IMR-90 (cell line): ENCODE data around the gene MTHFD2L. TPM values are rescaled to one million over a fixed set of nuclear protein-coding genes. Genes with fewer than 3 reads are reported as not detected.

Experiments used
- ATAC-seq: fragments of 200-7000 bp; cut with Tn5 transposase; 2 replicates; pipeline ENCODE4 v1.9.1; 2020; ENCODE audit warnings: low read depth, mild to moderate bottlenecking, moderate library complexity
- BruUV-seq: library from RNA; stranded (reverse); fragments of 400-500 nt; replicated peaks from 2 replicates; lab custom pipeline; 2021; lab: Mats Ljungman, UMichigan
- CTCF ChIA-PET: fragments of 300-600 bp; formaldehyde crosslinking; extraction: SDS; loops from one replicate; lab custom pipeline; 2021; ENCODE audit warnings: antibody characterized with exemption; lab: Yijun Ruan, JAX
- POLR2A ChIA-PET: fragments of 300-600 bp; sonication (Branson Sonifier 250); formaldehyde crosslinking; loops from one replicate; lab custom pipeline; 2022; ENCODE audit warnings: antibody characterized with exemption; ENCODE audit not compliant: unreplicated experiment; lab: Charles Lee
- DNase-seq: peaks from one replicate; pipeline ENCODE4 v3.0.0; 2013
- H2AFZ ChIP-seq: replicated peaks from 2 replicates; pipeline ENCODE3; 2013; ENCODE audit warnings: low read length, mild to moderate bottlenecking; ENCODE audit not compliant: poor library complexity
- H2AK5ac ChIP-seq: 2 replicates; pipeline ENCODE4 v1.6.1; 2013; ENCODE audit warnings: low read depth, low read length, inconsistent platforms
- H2AK9ac ChIP-seq: replicated peaks from 2 replicates; pipeline ENCODE3; 2013; ENCODE audit warnings: mild to moderate bottlenecking, low read depth, low read length, moderate library complexity; ENCODE audit not compliant: poor library complexity
- H2BK120ac ChIP-seq: 2 replicates; pipeline ENCODE4 v1.6.1; 2013; ENCODE audit warnings: low read depth, low read length, inconsistent platforms
- H2BK15ac ChIP-seq: 3 replicates; pipeline ENCODE4 v1.6.1; 2013; ENCODE audit warnings: low read depth, low read length, inconsistent platforms
- H2BK20ac ChIP-seq: 2 replicates; pipeline ENCODE4 v1.6.1; 2013; ENCODE audit warnings: low read depth, mild to moderate bottlenecking, inconsistent platforms, low read length, moderate library complexity
- H2BK5ac ChIP-seq: 2 replicates; pipeline ENCODE4 v1.6.1; 2013; ENCODE audit warnings: mild to moderate bottlenecking, low read depth, low read length, inconsistent platforms; ENCODE audit not compliant: poor library complexity, severe bottlenecking
- H3K14ac ChIP-seq: replicated peaks from 2 replicates; pipeline ENCODE4 v1.6.1; 2013; ENCODE audit warnings: low read depth, low read length, inconsistent platforms
- H3K18ac ChIP-seq: 2 replicates; pipeline ENCODE4 v1.6.1; 2013; ENCODE audit warnings: low read depth, low read length, control low read depth
- H3K23ac ChIP-seq: 2 replicates; pipeline ENCODE4 v1.6.1; 2013; ENCODE audit warnings: low read depth, low read length, inconsistent platforms
- H3K27ac ChIP-seq: 2 replicates; pipeline ENCODE4 v1.5.1; 2013; ENCODE audit warnings: mild to moderate bottlenecking, control low read depth, low read length; ENCODE audit not compliant: insufficient read depth
- H3K27me3 ChIP-seq: 2 replicates; pipeline ENCODE4 v1.6.1; 2013; ENCODE audit warnings: low read length; ENCODE audit not compliant: control insufficient read depth, insufficient read depth
- H3K36me3 ChIP-seq: 2 replicates; pipeline ENCODE4 v1.6.1; 2013; ENCODE audit warnings: low read length, mixed read lengths; ENCODE audit not compliant: control insufficient read depth, insufficient read depth
- H3K4ac ChIP-seq: 2 replicates; pipeline ENCODE4 v1.6.1; 2013; ENCODE audit warnings: low read depth, low read length, inconsistent platforms
- H3K4me1 ChIP-seq: 2 replicates; pipeline ENCODE4 v1.6.1; 2013; ENCODE audit warnings: low read length, mixed read lengths; ENCODE audit not compliant: control insufficient read depth, insufficient read depth
- H3K4me2 ChIP-seq: 2 replicates; pipeline ENCODE4 v1.6.1; 2013; ENCODE audit warnings: low read depth, mild to moderate bottlenecking, control low read depth, low read length, moderate library complexity
- H3K4me3 ChIP-seq: 2 replicates; pipeline ENCODE4 v1.5.1; 2013; ENCODE audit warnings: low read depth, mild to moderate bottlenecking, control low read depth, low read length, moderate library complexity; ENCODE audit not compliant: insufficient read depth
- H3K56ac ChIP-seq: 2 replicates; pipeline ENCODE4 v1.6.1; 2013; ENCODE audit warnings: low read length, inconsistent platforms; ENCODE audit not compliant: insufficient read depth; ENCODE audit errors: extremely low read depth
- H3K79me1 ChIP-seq, 2 experiments: 2 replicates each; pipeline ENCODE4 v1.6.1; 2013; ENCODE audit warnings: low read length in 2 of 2, inconsistent platforms in 1 of 2, low read depth in 1 of 2
- H3K9ac ChIP-seq: 2 replicates; pipeline ENCODE4 v1.6.1; 2013; ENCODE audit warnings: low read depth, low read length, control low read depth
- H3K9me1 ChIP-seq: 2 replicates; pipeline ENCODE4 v1.6.1; 2013; ENCODE audit warnings: low read length, inconsistent platforms; ENCODE audit not compliant: insufficient read depth
- H3K9me3 ChIP-seq: 2 replicates; pipeline ENCODE4 v1.6.1; 2013; ENCODE audit warnings: low read length; ENCODE audit not compliant: control insufficient read depth, insufficient read depth
- H4K20me1 ChIP-seq: 2 replicates; pipeline ENCODE4 v1.6.1; 2013; ENCODE audit warnings: low read length, inconsistent platforms; ENCODE audit not compliant: insufficient read depth
- H4K5ac ChIP-seq: 2 replicates; pipeline ENCODE4 v1.6.1; 2013; ENCODE audit warnings: mild to moderate bottlenecking, low read depth, low read length, control low read depth
- H4K8ac ChIP-seq, 2 experiments: 2 replicates each; pipeline ENCODE4 v1.6.1; 2013; ENCODE audit warnings: low read depth in 2 of 2, low read length in 2 of 2, control low read depth in 1 of 2, inconsistent platforms in 1 of 2
- H4K91ac ChIP-seq: 2 replicates; pipeline ENCODE4 v1.6.1; 2013; ENCODE audit warnings: low read depth, low read length, inconsistent platforms; ENCODE audit not compliant: insufficient read depth
- BHLHE40 ChIP-seq: fragments of 150-350 bp; IDR thresholded peaks from 2 replicates; pipeline ENCODE4 v1.6.1; 2016; ENCODE audit warnings: mild to moderate bottlenecking, low read depth, low read length
- CEBPB ChIP-seq: IDR thresholded peaks from 2 replicates; pipeline ENCODE4 v1.6.1; 2012; ENCODE audit warnings: low read depth, low read length, improper control_type of control experiment
- CTCF ChIP-seq: conservative IDR thresholded peaks from 2 replicates; pipeline ENCODE4 v1.5.1; 2012; ENCODE audit warnings: mild to moderate bottlenecking, low read depth, low read length, improper control_type of control experiment
- ELK1 ChIP-seq: fragments of 150-350 bp; IDR thresholded peaks from 2 replicates; pipeline ENCODE4 v1.6.1; 2016; ENCODE audit warnings: low read depth, mild to moderate bottlenecking, low read length, moderate library complexity, borderline replicate concordance
- MXI1 ChIP-seq: IDR thresholded peaks from 2 replicates; pipeline ENCODE4 v1.6.1; 2012; ENCODE audit warnings: low read depth, mild to moderate bottlenecking, low read length, moderate library complexity, borderline replicate concordance
- RFX5 ChIP-seq: IDR thresholded peaks from 2 replicates; pipeline ENCODE4 v1.8.0; 2012; ENCODE audit warnings: low read depth, mild to moderate bottlenecking, low read length, moderate library complexity
- SMC3 ChIP-seq: fragments of 150-350 bp; IDR thresholded peaks from 2 replicates; pipeline ENCODE4 v1.6.1; 2016; ENCODE audit warnings: low read depth, mild to moderate bottlenecking, antibody characterized with exemption, low read length, moderate library complexity
- WGBS, 2 experiments: methylation state at CpG; one replicate each; pipeline versions ENCODE4 v1.1.5 to v1.1.7; 2013; ENCODE audit warnings: missing lambda C conversion rate in 2 of 2; ENCODE audit not compliant: insufficient read length in 1 of 2; ENCODE audit errors: extremely low coverage in 2 of 2; 5-methylcytosine and 5-hydroxymethylcytosine counted together
- dilution Hi-C: fragments of 300-500 bp; cut with HindIII; formaldehyde crosslinking; loops from one replicate; pipeline ENCODE4 v1.14.3; 2018; ENCODE audit warnings: low sequenced_read_pairs; ENCODE audit not compliant: unreplicated experiment
- in situ Hi-C: fragments of 300-500 bp; cut with MboI; formaldehyde crosslinking; loops from 3 replicates; pipeline ENCODE4 v1.14.3; 2019; ENCODE audit warnings: low sequenced_read_pairs, inconsistent platforms, mixed read lengths
- intact Hi-C: fragments of 100-400 bp; cut with micrococcal nuclease; formaldehyde crosslinking; loops from 2 replicates; pipeline ENCODE4 v1.10.0; 2022
- polyA plus RNA-seq, 3 experiments: library from polyadenylated mRNA; depleted of rRNA; stranded (reverse); fragments of >200 nt; gene quantifications; 2 replicates each; pipeline ENCODE4 v1.2.3, GENCODE V29; 2012; ENCODE audit warnings: low replicate concordance in 1 of 3
- total RNA-seq: library from RNA; depleted of rRNA; stranded (reverse); fragments of >200 nt; gene quantifications from 2 replicates; pipeline ENCODE4 v1.2.3, GENCODE V29; 2012

MTHFD2L gene
- total and polyA plus RNA-seq, 2 of the 4 experiments (the other 2 are of a cell fraction): 2.8 to 4.3 TPM

- Histone ChIP-seq H3K4me3 (no peak overlapping the region), H3K4me1 (no peaks in the 10 kb centered on the region), H3K56ac (no peak overlapping the region), H4K5ac (no peak overlapping the region), H2BK120ac (no peak overlapping the region), H3K9ac (no peak overlapping the region), H3K36me3 (no peaks in the 10 kb centered on the region), H2AFZ (no peak overlapping the region), H3K18ac (no peak overlapping the region), H3K14ac (no peak overlapping the region), H3K9me3 (no peaks in the 10 kb centered on the region), H3K79me1 (no peaks in the 10 kb centered on the region), H3K27ac (no peak overlapping the region), H4K91ac (no peak overlapping the region), H2BK20ac (no peak overlapping the region), H2BK5ac (no peak overlapping the region), H3K4me2 (no peak overlapping the region), H2BK15ac (no peak overlapping the region), H3K27me3 (no peaks in the 10 kb centered on the region), H3K4ac (no peak overlapping the region), H2AK9ac (no peak overlapping the region), H4K20me1 (no peaks in the 10 kb centered on the region), H4K8ac (no peak overlapping the region), H3K9me1 (no peaks in the 10 kb centered on the region), H2AK5ac (no peak overlapping the region), H3K23ac (no peak overlapping the region)
- in situ Hi-C loops: loop anchor here (10.0 kb wide), 1 partner anchor 491 kb away; no protein-coding TSS in a partner anchor
- BruUV-seq: no TSS peak
- intact Hi-C loops: no loop called here
- WGBS, 2 experiments: 80% methylated on average over 3 of the region's 5 CpGs; no CpG with 5 or more reads in 1 of the 2 experiments
- DNase-seq (no peak), ATAC-seq (no peak)
- dilution Hi-C loops: no loop called here
- CTCF ChIA-PET: no interaction called here
- TF ChIP-seq ELK1: no peak
- TF ChIP-seq BHLHE40: no peak
- no peak for TF ChIP-seq MXI1
- no peak for TF ChIP-seq CEBPB
- no peak for TF ChIP-seq SMC3
- no peak for TF ChIP-seq CTCF
- TF ChIP-seq RFX5: no peak
- POLR2A ChIA-PET: no interaction called here
These were observed 15.4 kb downstream of the MTHFD2L start for GRCh38 chr4:74173321-74173720.
